ENCODE data around the gene TBATA.
"Not testable (repeated sequence)": the region's sequence is repeated elsewhere in the genome, so short reads cannot be mapped to it uniquely, and the experiment has no call there.

The TBATA gene

DNA sequence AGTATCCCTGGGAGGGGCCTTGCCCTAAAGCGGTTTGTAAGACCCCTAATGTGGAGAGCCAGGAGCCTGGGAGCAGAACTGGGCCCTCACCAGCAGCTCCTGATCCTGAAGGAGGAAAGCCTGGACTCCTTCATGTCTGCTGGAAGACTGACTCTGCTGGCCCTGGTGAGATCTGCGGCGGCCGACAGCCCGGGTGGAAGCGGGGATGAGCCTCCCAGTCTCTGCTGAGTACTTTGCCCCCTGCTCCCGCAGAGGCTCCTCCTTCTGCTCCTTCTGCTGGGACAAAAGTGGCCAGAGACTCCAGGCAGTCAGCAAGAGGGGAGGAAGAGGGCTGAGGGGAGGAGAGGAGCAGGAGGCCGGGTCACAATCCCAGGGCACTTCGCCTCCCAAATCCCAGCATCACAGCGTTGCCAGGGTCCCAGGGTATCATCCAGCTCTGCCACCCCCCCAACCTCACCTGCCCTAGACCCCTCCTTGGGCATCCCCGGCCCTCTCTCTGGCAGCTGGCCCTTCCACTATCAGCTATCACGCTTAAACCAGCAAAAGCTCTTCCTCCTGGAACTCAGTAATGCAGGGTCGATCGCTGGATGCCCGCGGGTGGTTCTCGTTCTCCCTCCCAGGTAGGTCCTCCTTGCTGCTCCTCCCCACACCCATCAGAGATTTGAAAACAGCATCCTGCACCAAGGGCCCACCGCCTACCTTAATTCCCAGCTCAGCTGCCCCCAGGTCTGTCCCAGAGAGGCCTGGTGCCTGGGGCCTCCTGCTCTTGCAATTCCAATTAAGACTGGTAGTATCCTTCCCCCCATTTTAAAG is 7.9 kb downstream of the TBATA start:
- no peak for DNase-seq

- DNase-seq: no peak
These were observed 8.6 kb downstream of the TBATA start for GRCh38 chr10:70776455-70777005.

DNA sequence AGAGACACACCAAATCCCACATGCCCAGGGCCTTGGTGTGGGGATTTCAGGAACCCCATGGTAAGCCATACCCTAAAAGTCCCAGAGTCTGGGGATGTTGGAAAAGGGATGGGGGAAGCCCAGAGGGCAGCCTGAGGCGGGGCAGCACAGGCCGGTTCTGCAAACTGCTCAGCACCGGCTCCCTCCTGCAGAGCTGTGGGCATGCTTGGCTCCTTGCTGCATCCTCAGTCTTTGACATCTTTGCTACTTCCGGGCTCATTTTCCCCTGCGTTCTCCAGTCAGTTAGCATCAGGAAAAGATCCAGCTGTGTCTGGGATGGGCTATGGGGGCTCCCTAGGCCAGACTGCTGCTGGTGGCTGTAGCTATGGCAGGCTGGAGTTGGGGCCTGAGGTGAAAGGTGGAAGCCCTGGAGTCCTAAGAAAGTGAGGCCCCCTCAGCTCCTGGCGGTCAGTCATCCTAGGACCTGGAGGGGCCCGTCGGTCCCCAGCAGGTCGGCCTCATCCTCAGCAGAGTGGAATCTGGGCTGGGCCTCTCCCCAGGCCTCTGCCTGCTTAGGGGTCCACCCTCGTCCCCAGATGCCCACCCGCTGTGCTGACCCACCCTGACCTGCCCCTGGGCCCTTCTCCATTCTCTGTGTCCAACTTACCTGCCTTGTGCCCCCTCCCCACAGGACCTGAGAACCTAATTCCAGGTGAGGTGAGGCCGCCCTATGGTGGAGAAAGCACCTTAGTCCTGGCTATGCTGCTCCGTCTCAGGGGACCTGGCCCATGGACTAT is 9.3 kb downstream of the TBATA start:
- DNase-seq: no peak

DNA sequence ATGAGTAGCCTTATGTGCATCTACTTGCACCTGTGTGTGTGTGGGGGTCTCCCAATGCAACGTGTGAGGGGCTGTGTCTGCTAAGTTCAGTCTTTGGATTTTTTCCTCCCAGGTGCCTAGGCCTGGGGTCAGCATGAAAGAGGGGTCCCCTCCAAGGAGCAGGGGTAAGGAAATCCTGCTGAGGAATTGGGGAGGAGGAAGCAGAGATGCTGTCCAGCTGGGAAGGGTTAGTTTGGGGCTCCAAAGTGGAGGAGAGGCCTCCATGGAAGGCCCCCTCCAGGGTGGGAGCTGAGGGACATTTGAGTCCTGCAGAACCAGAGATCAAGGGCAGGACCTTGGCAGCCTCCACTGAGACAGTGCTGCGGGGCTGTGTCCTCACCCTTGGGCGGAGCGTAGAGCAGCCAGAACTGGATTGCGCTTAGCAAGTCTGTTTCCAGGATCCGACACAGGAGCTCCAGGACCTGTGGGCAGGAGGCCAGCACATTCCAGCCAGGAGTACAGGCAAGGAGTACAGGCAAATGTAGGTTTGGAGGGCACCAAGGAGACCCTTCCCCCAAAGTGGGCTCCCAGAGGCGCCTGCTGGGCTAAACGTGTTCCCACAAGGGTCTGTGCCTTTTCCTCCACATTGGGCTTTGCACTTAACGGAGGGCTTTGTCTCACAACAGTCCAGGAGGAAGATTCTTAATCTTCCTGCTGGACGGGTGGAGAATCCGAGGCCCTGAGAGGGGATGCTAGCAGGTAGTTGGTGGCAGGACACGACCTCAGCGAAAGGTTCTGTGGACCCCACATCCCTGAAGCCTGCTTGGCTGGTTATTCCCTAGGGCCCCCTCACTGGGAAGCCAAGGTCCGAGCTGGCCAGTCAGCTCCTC is 10.1 kb downstream of the TBATA start:
- DNase-seq: no peak

DNA sequence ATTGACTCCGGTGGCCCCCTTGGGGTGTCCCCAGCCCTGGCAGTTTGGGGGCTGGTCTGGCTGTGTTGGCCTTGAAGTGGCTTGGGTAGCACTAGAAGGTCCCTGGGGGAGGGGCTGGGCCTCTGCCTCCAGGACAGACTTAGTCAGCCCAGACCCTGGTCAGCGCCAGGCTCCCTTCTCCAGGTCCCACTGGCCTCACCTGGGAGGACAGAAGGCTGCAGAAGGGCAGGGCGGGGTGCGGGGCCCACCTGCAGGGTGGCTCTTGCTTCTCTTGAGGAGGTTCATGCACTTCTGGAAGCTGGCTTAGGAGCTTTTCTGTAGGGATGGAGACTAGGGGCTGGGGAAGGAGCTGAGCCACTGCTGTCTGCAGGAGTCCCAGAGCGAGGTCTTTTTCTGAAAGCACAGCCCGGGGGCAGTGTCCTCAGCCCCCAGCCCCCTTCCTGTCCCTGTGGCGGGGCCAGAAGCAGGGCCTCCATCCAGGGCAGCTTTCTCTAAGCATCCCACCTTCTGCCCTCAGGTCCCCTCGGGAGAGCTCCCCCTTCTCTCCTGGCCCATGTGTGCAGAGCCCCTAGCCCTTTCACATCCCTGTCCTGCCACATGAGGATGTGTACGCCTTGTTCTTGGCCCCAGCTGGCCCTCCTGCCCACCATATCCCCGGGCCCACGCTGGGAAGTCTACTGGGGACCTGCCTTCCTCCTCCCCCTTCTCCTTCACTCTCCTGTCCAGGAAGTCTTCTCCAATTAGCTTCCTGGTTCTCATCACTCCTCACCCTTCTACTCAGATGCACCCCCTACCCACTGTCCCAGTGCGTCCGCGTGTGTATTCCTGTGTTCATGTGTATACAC is 11.0 kb downstream of the TBATA start:
- DNase-seq: no peak

GRCh38 chr10:70773461-70773860 is 11.7 kb downstream of the TBATA start:
- DNase-seq: no peak

- DNase-seq: no peak
These were observed 12.6 kb downstream of the TBATA start for GRCh38 chr10:70772627-70773026.

DNA sequence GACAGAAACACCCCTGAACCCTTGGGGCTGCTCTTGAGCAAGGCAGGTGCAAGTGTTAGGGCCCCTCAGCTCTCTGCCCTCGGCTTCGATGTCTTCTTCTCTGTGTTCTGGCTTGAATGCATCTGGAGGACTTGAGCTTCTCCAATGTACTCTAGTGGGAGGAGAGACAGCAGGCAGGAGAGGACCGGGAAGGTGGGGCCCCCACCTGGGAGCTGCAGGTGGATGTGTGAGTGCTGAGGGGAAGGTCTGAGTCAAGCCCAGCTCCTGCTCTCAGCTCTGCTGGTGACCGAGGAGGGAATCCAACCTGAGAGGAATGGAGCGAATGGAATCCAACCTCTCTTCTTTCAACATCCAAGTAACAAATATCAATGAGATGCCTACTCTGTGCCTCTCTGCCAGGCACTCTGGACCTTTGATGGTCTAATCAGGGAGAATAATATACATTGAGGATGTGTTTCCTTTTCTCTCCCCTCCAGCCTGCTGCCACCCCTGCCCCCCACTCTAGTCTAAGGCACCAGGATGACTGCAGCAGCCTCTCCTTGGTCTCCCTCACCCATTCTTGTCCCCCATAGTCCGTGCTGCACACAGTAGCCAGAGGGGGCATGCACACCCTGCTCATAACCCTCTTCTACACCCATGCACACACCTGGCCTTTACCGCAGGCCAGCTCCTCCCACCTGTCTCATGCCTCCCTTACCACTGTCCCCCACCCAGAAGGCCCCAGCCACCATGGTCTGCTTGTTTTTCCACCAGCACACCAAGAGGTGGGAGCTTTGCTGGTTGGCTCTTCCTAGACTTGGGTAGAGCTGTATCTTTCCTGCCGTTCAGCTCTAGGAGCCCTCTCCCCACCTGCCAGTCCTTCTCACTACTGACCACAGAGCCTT is 13.6 kb downstream of the TBATA start:
- no peak for DNase-seq

- DNase-seq: not testable (repeated sequence)
These were observed 14.7 kb downstream of the TBATA start for GRCh38 chr10:70770516-70770915.

DNA sequence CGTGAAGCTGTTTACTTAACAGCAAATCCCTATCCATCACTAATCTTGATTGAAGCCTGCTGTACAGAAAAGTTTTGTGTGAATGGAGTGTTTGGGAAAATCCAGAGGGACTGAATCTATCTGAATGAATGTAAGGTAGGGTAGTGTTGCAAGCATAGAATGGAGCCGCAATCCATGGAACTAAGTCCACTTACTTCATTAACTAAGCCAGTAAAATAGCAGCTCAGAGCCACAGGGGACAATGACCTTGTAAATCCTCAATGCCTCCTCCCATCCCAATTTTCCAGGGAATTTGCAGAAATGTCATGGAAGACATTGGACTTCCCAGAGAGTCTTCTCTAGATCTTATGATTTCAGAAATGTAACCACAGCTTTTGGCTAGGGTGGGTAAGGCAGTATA is 15.2 kb downstream of the TBATA start:
- DNase-seq: no peak

- DNase-seq: no peak
These were observed 16.1 kb downstream of the TBATA start for GRCh38 chr10:70769121-70769520.

GRCh38 chr10:70768026-70768685 is 17.0 kb downstream of the TBATA start:
- not testable (repeated sequence) for DNase-seq

GRCh38 chr10:70765794-70766594 is 19.2 kb downstream of the TBATA start:
- DNase-seq: no peak

DNA sequence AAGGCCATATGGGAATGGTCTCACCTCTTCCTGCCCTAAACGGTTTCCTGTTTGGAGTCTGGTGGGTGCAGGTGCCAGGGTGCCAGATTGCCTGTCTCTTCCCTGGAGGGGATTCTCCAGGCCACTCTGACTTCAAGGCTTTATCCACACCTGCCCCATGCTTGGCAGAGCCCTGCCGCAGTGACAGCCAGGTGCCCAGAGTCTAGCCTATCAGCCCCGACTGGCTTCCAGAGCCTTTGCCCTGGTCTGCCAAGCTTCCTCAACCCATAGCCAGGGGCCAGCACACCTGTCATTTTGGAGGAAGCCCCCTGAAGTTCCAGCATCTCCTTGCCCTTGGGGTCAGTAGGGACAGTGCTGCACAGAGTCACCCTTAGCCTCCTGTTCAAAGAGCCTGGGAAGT is 21.6 kb downstream of the TBATA start:
- DNase-seq: no peak

GRCh38 chr10:70762441-70763175 is 22.6 kb downstream of the TBATA start:
- DNase-seq: no peak

DNA sequence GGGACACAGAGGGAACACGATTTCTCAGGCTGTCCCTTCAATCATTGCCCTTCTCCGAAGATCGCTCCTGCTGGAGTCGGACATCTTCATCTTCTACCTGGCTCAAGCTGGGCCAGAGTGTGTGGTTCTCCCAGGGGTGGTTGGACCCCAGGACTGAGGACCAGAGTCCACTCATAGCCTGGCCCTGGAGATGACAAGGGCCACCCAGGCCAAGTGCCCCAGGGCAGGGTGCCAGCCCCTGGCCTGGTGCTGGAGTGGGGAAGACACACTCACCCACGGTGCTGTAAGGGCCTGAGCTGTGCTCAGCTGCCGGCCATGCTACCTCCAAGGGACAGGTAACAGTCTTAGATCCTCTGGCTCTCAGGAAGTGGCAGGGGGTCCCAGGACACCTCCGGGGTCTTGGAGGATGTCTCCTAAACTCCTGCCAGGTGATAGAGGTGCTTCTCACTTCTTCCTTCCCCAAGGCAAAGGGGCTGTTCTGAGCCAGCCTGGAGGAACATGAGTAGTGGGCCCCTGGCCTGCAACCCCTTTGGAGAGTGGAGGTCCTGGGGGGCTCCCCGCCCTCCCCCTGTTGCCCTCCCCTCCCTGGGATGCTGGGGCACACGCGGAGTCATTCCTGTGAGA is 23.3 kb downstream of the TBATA start:
- DNase-seq: no peak

- DNase-seq: no peak
These were observed 24.1 kb downstream of the TBATA start for GRCh38 chr10:70761031-70761601.

GRCh38 chr10:70760271-70760787 is 24.8 kb downstream of the TBATA start:
- no peak for DNase-seq
